A549 treated with CORT108297 at 1 μM for 4 hours (cell line): Measurements from ENCODE around the gene ZNF862. TPM values are rescaled to one million over a fixed set of nuclear protein-coding genes. Genes with fewer than 3 reads are reported as not detected.

Source experiments
- total RNA-seq: library from RNA; stranded (reverse); fragments of 200-300 nt; extraction: Qiagen RNA extraction; gene quantifications from 5 replicates; pipeline ENCODE4 v1.2.3, GENCODE V29; 2022

ZNF862 gene
- total RNA-seq = 2.2 to 4.1 TPM (median 2.8 TPM) in 5 replicates

GRCh38 chr7:149838224-149838991 is at the start of gene ZNF862:
Gene ZNF862 (plus strand): TSS chr7:149838375. CDS start chr7:149838612, 237 bp downstream.

GRCh38 chr7:149873074-149873969 is 35.1 kb downstream of the ZNF862 start, which contains the start of gene ATP6V0E2:
Gene ATP6V0E2 (plus strand): TSS chr7:149873969. CDS start chr7:149874066, 97 bp downstream.

Other genes starting within 250 kb of the ZNF862 start
- 0.88 to 1.6 TPM (median 1.5 TPM) in 5 replicates for gene ZNF467, start 64.8 kb upstream of the ZNF862 start, total RNA-seq
- 46.9 to 68.8 TPM (median 61.9 TPM) in 5 replicates for gene ATP6V0E2, start 35.6 kb downstream of the ZNF862 start, total RNA-seq